D721Med (cell line): Measurements from ENCODE around the gene GRIA4.

ENCODE experiments used
- DNase-seq: peaks from one replicate; pipeline ENCODE4 v3.0.0; 2011; ENCODE audit warnings: low spot score; ENCODE audit not compliant: insufficient read length
- FAIRE-seq: peaks from 2 replicates; lab custom pipeline; 2011; peaks lifted over from hg19 to GRCh38; lab: Jason Lieb, UNC
- CTCF ChIP-seq: IDR thresholded peaks from 2 replicates; pipeline ENCODE4 v1.5.1; 2012; ENCODE audit warnings: mild to moderate bottlenecking, control low read depth; ENCODE audit not compliant: insufficient read depth; ENCODE audit errors: missing control alignments

The GRIA4 gene

DNA sequence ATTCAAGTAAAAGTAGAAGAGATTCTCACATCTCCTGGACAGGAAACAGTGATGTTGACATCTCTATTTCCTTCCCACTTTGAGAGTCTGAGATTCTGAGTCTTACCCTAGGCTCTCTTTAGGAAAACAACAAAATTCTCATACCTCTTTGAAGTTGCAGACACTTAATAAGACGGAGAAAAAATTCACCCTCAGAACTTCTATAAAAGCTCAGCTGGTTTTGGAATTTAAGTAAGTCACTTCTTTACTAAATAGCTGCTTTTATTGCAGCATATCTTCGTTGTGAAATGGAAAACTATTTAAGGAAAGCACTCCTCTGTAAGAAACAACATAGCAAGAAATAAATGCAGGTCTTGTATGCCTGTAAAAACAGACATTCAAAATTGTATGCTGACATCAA lies 333.0 kb downstream of the GRIA4 start:
- TF ChIP-seq CTCF: no peak
- DNase-seq: no peak
- FAIRE-seq: no peak

- FAIRE-seq (no peak), DNase-seq (no peak)
- TF ChIP-seq CTCF: no peak
Observed at GRCh38 chr11:105948918-105949590, 339.2 kb downstream of the GRIA4 start.

DNA sequence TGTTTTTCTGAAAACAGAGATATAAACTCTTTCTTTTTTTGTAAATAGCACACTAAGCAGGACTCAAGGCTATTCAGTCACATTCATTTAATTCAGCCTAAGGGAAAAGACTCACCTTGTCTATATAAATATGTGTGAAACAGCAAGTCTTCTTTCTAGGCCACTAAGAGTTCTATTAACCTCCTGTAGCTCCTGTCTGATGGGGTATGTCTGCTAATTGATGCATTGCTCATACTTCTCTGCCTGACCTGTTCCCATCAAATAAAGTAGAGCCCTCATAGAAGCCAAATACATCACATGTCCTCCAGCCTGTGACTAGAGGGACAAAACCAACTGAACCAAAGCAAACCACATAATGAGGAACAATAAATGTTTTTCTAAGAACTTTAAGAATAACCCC lies 344.0 kb downstream of the GRIA4 start:
- TF ChIP-seq CTCF: no peak
- no peak for DNase-seq
- FAIRE-seq: no peak

- TF ChIP-seq CTCF: no peak
- DNase-seq (no peak), FAIRE-seq (no peak)
Observed at GRCh38 chr11:105960252-105961245, 350.7 kb downstream of the GRIA4 start.

DNA sequence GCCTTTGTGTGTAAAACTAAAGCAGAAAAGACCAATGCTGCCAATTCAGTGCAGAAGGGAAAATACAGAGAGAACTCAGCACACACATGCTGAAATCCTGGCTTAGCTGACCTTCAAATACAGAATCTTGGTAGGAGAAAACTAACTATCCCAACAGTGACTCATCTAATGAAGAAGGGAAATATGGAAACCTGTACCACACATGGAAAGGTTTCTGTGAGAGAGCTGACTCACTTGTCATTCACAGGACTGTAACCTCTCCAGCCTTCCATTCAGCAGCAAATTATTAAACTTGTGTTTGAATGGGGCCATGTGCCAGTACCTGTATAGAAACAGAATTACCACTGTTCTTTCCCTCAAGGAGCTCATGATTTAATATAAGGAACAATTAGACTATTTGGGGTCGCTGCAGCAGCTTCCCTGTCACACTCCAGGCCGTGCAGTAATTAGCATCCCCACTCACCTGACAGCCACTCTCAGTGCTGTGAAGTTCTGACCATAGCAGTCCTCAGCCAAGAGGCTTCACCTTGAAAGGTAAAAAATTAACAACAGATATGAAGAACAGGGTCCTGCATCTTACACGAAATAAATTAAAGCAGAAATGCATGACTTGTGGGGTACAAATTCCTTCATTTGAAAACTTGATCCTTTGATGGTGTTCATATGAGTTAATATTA lies 358.3 kb downstream of the GRIA4 start:
- no peak for TF ChIP-seq CTCF
- FAIRE-seq (no peak), DNase-seq (no peak)

DNA sequence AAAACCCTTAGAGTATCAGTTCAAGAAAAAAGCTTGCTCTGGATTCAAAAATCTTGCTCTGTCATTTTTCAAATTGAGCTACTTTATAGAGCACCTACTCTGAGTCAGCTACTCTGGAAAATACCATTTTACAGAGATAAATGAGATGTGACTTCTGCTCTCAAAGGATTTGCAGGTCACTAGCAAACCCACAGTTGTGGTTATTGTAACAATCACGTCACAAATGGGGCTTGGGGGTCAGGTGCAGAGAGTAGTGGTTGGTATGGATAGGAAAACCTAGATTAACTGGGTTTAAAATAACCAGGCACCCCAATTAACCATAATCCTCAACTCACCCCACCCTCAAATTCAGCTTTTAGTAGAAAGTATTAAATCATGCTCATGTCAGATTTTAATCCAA lies 359.9 kb downstream of the GRIA4 start:
- no peak for DNase-seq
- FAIRE-seq: no peak
- no peak for TF ChIP-seq CTCF
